Esophagus squamous epithelium (tissue), 5 donors: ENCODE measurements around the gene MAPK8IP1. TPM values are rescaled to one million over a fixed set of nuclear protein-coding genes. Genes with fewer than 3 reads are reported as not detected.

ENCODE experiments used
- DNase-seq: peaks from one replicate; lab custom pipeline; 2025; lab: John Stamatoyannopoulos, UW
- H3K27ac ChIP-seq, 4 donors: fragments of 200-600 bp; sonication (generic); one replicate each; pipeline ENCODE4 v1.5.1; 2016 to 2019; ENCODE audit warnings: mild to moderate bottlenecking in 1 of 4
- H3K27me3 ChIP-seq, 4 donors: fragments of 200-600 bp; sonication (generic); 1 replicate in 3 of 4; 2 replicates in 1 of 4; pipeline versions ENCODE4 v1.5.1 to v1.6.0; 2017 to 2021; ENCODE audit warnings: antibody characterized with exemption in 1 of 4
- H3K36me3 ChIP-seq, 3 donors: fragments of 200-600 bp; sonication (generic); one replicate each; pipeline ENCODE4 v1.5.1; 2016 to 2019
- H3K4me1 ChIP-seq, 3 donors: fragments of 200-600 bp; sonication (generic); one replicate each; pipeline ENCODE4 v1.5.1; 2017 to 2019
- H3K4me3 ChIP-seq, 4 donors: fragments of 200-600 bp; sonication (generic); 1 replicate in 3 of 4; 2 replicates in 1 of 4; pipeline ENCODE4 v1.5.1; 2016 to 2019; ENCODE audit warnings: mild to moderate bottlenecking in 2 of 4, moderate library complexity in 1 of 4
- H3K9me3 ChIP-seq, 3 donors: fragments of 200-600 bp; sonication (generic); one replicate each; pipeline ENCODE4 v1.5.1; 2016 to 2019
- POLR2A ChIP-seq, 4 donors: fragments of 450-650 bp; IDR thresholded peaks; one replicate each; pipeline ENCODE4 v1.6.1; 2017; ENCODE audit warnings: antibody characterized with exemption in 4 of 4, mild to moderate bottlenecking in 4 of 4, moderate library complexity in 3 of 4
- WGBS, 2 donors: methylation state at CpG; one replicate each; pipeline ENCODE4 v1.1.5; 2018; 5-methylcytosine and 5-hydroxymethylcytosine counted together
- intact Hi-C: fragments of 100-400 bp; cut with DNase I; formaldehyde crosslinking; loops from one replicate; pipeline ENCODE4 v1.15.0; 2022
- total RNA-seq, 4 donors: library from RNA; depleted of rRNA; stranded (reverse); fragments of >200 nt; gene quantifications; one replicate each; pipeline ENCODE4 v1.1.0, GENCODE V29; 2016
- TF ChIP-seq, protein P1 (sequence below), 6 experiments: fragments of 450-650 bp in 4 of 6; fragments of 200-600 bp in 2 of 6; sonication (generic) in 2 of 6; IDR thresholded peaks; one replicate each; pipeline ENCODE4 v1.5.1; 2016 to 2019; ENCODE audit warnings: antibody characterized with exemption in 6 of 6, mild to moderate bottlenecking in 4 of 6, moderate library complexity in 4 of 6
- donor health status: DM: yes; HTN: yes; CAD: no.

Gene MAPK8IP1
- total RNA-seq, 4 donors from 2014 or later, result 0.57 to 4.0 (median 1.3) TPM

- no peak overlapping the region for H3K4me3 ChIP-seq
- H3K27me3 ChIP-seq, result no peaks in the 10 kb centered on the region
- H3K27ac ChIP-seq, result no peak overlapping the region
- H3K4me1 ChIP-seq, result no peaks in the 10 kb centered on the region
- TF ChIP-seq, protein P1, sequence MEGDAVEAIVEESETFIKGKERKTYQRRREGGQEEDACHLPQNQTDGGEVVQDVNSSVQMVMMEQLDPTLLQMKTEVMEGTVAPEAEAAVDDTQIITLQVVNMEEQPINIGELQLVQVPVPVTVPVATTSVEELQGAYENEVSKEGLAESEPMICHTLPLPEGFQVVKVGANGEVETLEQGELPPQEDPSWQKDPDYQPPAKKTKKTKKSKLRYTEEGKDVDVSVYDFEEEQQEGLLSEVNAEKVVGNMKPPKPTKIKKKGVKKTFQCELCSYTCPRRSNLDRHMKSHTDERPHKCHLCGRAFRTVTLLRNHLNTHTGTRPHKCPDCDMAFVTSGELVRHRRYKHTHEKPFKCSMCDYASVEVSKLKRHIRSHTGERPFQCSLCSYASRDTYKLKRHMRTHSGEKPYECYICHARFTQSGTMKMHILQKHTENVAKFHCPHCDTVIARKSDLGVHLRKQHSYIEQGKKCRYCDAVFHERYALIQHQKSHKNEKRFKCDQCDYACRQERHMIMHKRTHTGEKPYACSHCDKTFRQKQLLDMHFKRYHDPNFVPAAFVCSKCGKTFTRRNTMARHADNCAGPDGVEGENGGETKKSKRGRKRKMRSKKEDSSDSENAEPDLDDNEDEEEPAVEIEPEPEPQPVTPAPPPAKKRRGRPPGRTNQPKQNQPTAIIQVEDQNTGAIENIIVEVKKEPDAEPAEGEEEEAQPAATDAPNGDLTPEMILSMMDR (IDR thresholded peaks at IDR 0.05), result no peak
- TF ChIP-seq POLR2A (IDR thresholded peaks at IDR 0.05), result no peak
- intact Hi-C loops, result no loop called here
- no peak for DNase-seq
- H3K9me3 ChIP-seq, result no peaks in the 10 kb centered on the region
- H3K36me3 ChIP-seq, result peaks cover 2 to 99% (median 33%) of the 10 kb centered on the region in 3 donors
- 52 to 70% methylated on average over 6 of the region's 6 CpGs for WGBS, 2 donors
Observed at GRCh38 chr11:45876401-45876800, 9.1 kb upstream of the MAPK8IP1 start.

DNA sequence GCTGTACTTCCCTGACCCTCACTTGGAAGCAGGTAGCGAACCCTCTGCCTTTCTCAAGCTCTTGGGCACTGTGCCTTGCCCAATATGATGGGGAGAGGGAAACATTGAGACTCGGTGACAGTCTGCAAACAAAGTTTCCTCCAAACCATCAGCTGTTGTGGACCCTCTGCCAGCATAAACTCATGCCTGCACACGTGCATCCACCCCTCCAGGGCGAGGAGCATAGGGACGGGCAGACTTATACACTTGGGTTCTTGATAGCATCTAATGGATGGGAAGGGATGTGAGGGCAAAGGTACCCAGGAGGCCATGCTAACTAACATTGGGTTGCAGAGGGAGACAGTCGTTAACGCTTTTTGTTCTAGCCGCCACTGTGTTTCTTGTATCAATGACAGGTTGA is 8.2 kb upstream of the MAPK8IP1 start:
- intact Hi-C loops, result no loop called here
- 85 to 86% methylated on average over 7 to 8 of the region's 8 CpGs for WGBS, 2 donors

DNA sequence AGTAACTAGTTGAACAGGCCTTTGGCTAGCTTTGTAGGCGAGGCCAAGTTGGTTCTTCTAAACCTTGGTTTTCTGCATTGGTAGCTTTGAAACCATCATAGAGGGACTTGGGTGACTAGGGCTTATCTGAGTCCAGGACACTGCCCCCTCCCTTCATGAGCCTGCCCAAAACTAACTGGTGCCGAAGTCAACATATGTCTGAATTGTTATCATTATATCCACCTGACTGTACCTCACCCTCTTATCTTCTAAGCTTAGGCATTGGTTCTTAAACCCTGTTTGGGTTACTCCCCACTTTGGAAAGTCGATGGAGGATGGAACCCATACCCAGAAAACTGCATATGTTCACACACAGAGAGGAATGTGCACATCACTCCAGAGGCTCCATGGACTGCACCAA is 7.6 kb upstream of the MAPK8IP1 start:
- H3K36me3 ChIP-seq, result peaks cover 0 to 99% (median 31%) of the 10 kb centered on the region in 3 donors
- intact Hi-C loops, result no loop called here
- WGBS, 2 donors, result 89 to 90% methylated on average over 2 to 3 of the region's 3 CpGs
- no peak overlapping the region for H3K4me3 ChIP-seq
- no peak for DNase-seq
- H3K27me3 ChIP-seq, result no peaks in the 10 kb centered on the region
- no peak overlapping the region for H3K27ac ChIP-seq
- no peaks in the 10 kb centered on the region for H3K4me1 ChIP-seq
- TF ChIP-seq, protein P1 (IDR thresholded peaks at IDR 0.05), result no peak
- no peak for TF ChIP-seq POLR2A (IDR thresholded peaks at IDR 0.05)
- no peaks in the 10 kb centered on the region for H3K9me3 ChIP-seq

More for the DNA sequence above, 8.2 kb upstream of the MAPK8IP1 start:
- Histone ChIP-seq H3K36me3 (peaks cover 0 to 99% (median 31%) of the 10 kb centered on the region in 3 donors), H3K27me3 (no peaks in the 10 kb centered on the region), H3K4me1 (no peaks in the 10 kb centered on the region), H3K27ac (no peak overlapping the region), H3K4me3 (no peak overlapping the region), H3K9me3 (no peaks in the 10 kb centered on the region)
- DNase-seq, result no peak
- no peak for TF ChIP-seq POLR2A (IDR thresholded peaks at IDR 0.05)
- TF ChIP-seq, protein P1 (IDR thresholded peaks at IDR 0.05), result no peak

DNA sequence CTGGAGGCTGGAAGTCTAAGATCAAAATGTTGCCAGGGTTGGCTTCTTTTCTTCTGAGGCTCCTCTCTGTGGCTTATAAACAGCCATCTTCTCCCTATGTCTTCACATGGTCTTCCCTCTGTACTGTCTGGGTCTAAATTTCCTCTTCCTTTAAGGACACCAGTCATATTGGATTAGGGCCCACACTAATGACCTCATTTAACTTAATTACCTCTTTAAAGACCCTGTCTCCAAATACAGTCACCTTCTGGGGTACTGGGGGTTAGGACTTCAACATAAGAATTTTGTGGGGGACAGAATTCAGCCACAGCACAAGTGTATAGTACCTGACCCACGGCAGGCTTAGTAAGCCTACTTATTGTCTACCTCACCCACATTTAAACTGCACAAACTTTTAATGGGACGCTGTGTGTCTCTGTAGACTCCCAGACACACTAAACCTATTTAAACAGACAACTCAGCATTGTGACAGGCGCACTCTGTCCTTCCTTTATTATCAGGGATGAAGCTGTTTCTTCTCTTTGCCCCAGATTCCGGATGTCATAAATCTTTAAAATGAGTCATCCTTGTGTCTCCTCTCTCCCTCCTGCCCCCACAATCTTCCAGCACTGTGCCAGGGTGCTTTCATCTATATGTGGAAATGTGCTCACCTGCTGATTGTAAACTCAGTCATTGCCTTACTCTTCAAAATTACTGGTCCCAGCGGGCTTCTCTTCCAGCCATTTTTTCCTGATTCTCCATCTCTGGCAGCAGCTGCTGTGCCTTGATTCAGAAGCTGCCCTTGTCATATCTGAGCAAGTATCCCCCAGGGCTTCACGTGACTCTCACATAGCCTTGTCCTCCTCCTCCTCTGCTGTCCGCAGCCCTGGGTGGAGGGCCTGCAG is 5.4 kb upstream of the MAPK8IP1 start:
- Histone ChIP-seq H3K4me1 (peaks cover 0 to 2% (median 0%) of the 10 kb centered on the region in 3 donors), H3K9me3 (no peaks in the 10 kb centered on the region), H3K27ac (no peak overlapping the region), H3K36me3 (peaks cover 0 to 77% (median 28%) of the 10 kb centered on the region in 3 donors), H3K4me3 (no peak overlapping the region), H3K27me3 (no peaks in the 10 kb centered on the region)
- intact Hi-C loops, result no loop called here
- DNase-seq, result no peak
- TF ChIP-seq, protein P1 (IDR thresholded peaks at IDR 0.05), result no peak
- TF ChIP-seq POLR2A (IDR thresholded peaks at IDR 0.05), result no peak
- 71 to 74% methylated on average over 6 to 7 of the region's 7 CpGs for WGBS, 2 donors
